ENCODE data around the gene BLTP3A.

Gene BLTP3A

GRCh38 chr6:34832942-34833341, 41.1 kb downstream of the BLTP3A start:
- DNase-seq, result no peak

- DNase-seq, result no peak
Observed at GRCh38 chr6:34834789-34835518, 43.1 kb downstream of the BLTP3A start.

- DNase-seq, result no peak
Observed at GRCh38 chr6:34836008-34836407, 44.1 kb downstream of the BLTP3A start.

GRCh38 chr6:34836451-34836850, 44.6 kb downstream of the BLTP3A start:
- DNase-seq, result no peak

GRCh38 chr6:34837528-34837927, 45.6 kb downstream of the BLTP3A start:
- DNase-seq, result no peak

GRCh38 chr6:34839666-34840352, 47.9 kb downstream of the BLTP3A start:
- no peak for DNase-seq

All from NCI-H2081 treated with DMSO at 0.1 percent for 48 hours (cell line).